OCI-LY7 (cell line): Measurements from ENCODE around the gene C19orf25. TPM values are rescaled to one million over a fixed set of nuclear protein-coding genes. Genes with fewer than 3 reads are reported as not detected.

Experiments
- BruUV-seq: library from RNA; stranded (reverse); fragments of 400-500 nt; replicated peaks from 2 replicates; lab custom pipeline; 2021; lab: Mats Ljungman, UMichigan
- CTCF ChIA-PET: fragments of 300-600 bp; sonication (Branson Sonifier 250); formaldehyde crosslinking; loops from one replicate; lab custom pipeline; 2022; ENCODE audit warnings: antibody characterized with exemption; ENCODE audit not compliant: unreplicated experiment; lab: Charles Lee
- POLR2A ChIA-PET: fragments of 300-600 bp; sonication (Branson Sonifier 250); formaldehyde crosslinking; loops from one replicate; lab custom pipeline; 2022; ENCODE audit warnings: antibody characterized with exemption; lab: Charles Lee
- DNase-seq: peaks from one replicate; pipeline ENCODE4 v3.0.0-alpha.2; 2015; ENCODE audit warnings: low spot score
- H2AFZ ChIP-seq: fragments of 200-600 bp; sonication (generic), shearing (Covaris generic); 2 replicates; pipeline ENCODE4 v1.6.1; 2014; ENCODE audit warnings: mild to moderate bottlenecking, antibody characterized with exemption, low read length, moderate library complexity
- H3K27ac ChIP-seq: fragments of 200-600 bp; sonication (generic); 2 replicates; pipeline ENCODE4 v1.5.1; 2014; ENCODE audit warnings: mixed run types, low read depth, mild to moderate bottlenecking, moderate library complexity, low read length, inconsistent platforms; ENCODE audit not compliant: poor library complexity, severe bottlenecking
- H3K36me3 ChIP-seq: fragments of 200-600 bp; sonication (generic); 2 replicates; pipeline ENCODE4 v1.6.1; 2014; ENCODE audit warnings: mild to moderate bottlenecking, antibody characterized with exemption, low read length, moderate library complexity, mixed read lengths; ENCODE audit not compliant: insufficient read depth
- H3K4me1 ChIP-seq: fragments of 200-600 bp; sonication (generic); 2 replicates; pipeline ENCODE4 v1.5.1; 2014; ENCODE audit warnings: mild to moderate bottlenecking, low read length; ENCODE audit not compliant: insufficient read depth, poor library complexity, severe bottlenecking
- H3K4me2 ChIP-seq: fragments of 200-600 bp; sonication (generic); 2 replicates; pipeline ENCODE4 v1.6.1; 2014; ENCODE audit warnings: mild to moderate bottlenecking, low read length
- H3K4me3 ChIP-seq: fragments of 200-600 bp; sonication (generic); 2 replicates; pipeline ENCODE4 v1.5.1; 2014; ENCODE audit warnings: mild to moderate bottlenecking, low read depth, low read length; ENCODE audit not compliant: poor library complexity, severe bottlenecking
- H3K79me2 ChIP-seq: fragments of 200-600 bp; sonication (generic); 2 replicates; pipeline ENCODE4 v1.6.1; 2016; ENCODE audit warnings: low read depth, mild to moderate bottlenecking, low read length, moderate library complexity, mixed read lengths; ENCODE audit not compliant: insufficient read depth
- H3K9me2 ChIP-seq: fragments of 200-600 bp; sonication (generic); 2 replicates; pipeline ENCODE4 v1.6.1; 2016; ENCODE audit warnings: mild to moderate bottlenecking, low read length, mixed read lengths; ENCODE audit not compliant: insufficient read depth
- H3K9me3 ChIP-seq: fragments of 200-600 bp; sonication (generic); 2 replicates; pipeline ENCODE4 v1.6.1; 2014; ENCODE audit warnings: mild to moderate bottlenecking, mixed run types, low read length, mixed read lengths
- H4K20me1 ChIP-seq: fragments of 200-600 bp; sonication (generic); 2 replicates; pipeline ENCODE4 v1.6.1; 2014; ENCODE audit warnings: mild to moderate bottlenecking, antibody characterized with exemption, low read length, moderate library complexity, mixed read lengths; ENCODE audit not compliant: insufficient read depth
- EZH2phosphoT487 ChIP-seq: fragments of 200-600 bp; sonication (generic); IDR thresholded peaks from 2 replicates; pipeline ENCODE4 v1.6.1; 2018; ENCODE audit warnings: low read depth, borderline replicate concordance, mild to moderate bottlenecking, mixed run types, antibody characterized with exemption, low read length, moderate library complexity, mixed read lengths
- intact Hi-C: fragments of 100-400 bp; cut with micrococcal nuclease; formaldehyde crosslinking; loops from one replicate; pipeline ENCODE4 v1.10.0; 2022; ENCODE audit not compliant: unreplicated experiment
- total RNA-seq, 2 experiments: library from RNA; depleted of rRNA in 1 of 2; stranded (reverse); fragments of >200 nt in 1 of 2; shearing (Covaris generic) in 1 of 2; gene quantifications; 2 replicates each; pipeline ENCODE4 v1.2.3, GENCODE V29; 2014 to 2022
- TF ChIP-seq, protein P1 (sequence below): fragments of 200-600 bp; sonication (generic); conservative IDR thresholded peaks from 2 replicates; pipeline ENCODE4 v1.5.1; 2014; ENCODE audit warnings: mild to moderate bottlenecking, antibody characterized with exemption, low read length, moderate library complexity, mixed read lengths

C19orf25 gene
- total RNA-seq, 2 experiments from 2014 or later = 45.6 to 58.6 TPM

DNA sequence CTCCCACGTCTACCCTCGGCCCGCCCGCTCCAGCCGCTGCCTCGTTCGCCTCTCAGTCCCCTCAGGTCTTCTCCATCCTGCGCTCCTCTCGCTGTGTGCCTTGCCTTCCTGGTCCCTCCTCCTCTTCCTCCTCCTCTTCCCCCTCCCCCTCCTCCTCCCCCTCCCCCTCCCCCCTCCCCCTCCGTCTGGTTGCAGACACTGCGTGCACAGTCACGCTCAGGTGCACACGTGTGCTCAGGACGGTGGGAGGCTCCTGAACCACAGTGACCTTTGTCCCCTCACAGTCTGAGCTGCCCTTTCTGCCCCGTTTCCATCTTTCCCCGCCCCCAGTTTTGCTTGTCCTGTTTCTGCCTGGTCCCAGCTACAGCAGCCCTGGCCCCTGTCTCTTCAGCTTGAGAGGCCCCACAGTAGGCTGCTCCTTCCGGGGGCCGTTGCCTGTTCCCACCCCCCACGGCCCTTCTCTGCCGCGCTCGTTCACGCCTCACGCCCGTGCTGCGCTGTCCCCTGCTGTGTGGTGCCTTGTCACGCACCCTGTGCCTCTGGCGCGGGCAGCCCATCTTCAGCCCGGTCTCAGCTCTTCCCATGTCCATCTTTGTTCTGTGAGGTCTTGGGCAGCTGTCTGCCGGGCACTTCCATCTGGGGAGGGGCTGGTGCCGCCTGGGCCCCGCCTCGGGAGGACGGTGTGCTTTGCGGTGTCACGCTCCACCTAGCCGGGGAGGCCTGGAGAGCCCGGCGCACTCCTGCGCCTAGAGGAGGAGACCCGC is 54.6 kb downstream of the C19orf25 start:
- no peak overlapping the region for H3K27ac ChIP-seq
- no peak overlapping the region for H3K4me2 ChIP-seq
- H3K4me1 ChIP-seq = no peaks in the 10 kb centered on the region
- peaks cover 9% of the 10 kb centered on the region; the same call in 1 of the 2 replicates for H4K20me1 ChIP-seq
- CTCF ChIA-PET = no interaction called here
- H3K79me2 ChIP-seq = no peaks in the 10 kb centered on the region
- TF ChIP-seq, protein P1, sequence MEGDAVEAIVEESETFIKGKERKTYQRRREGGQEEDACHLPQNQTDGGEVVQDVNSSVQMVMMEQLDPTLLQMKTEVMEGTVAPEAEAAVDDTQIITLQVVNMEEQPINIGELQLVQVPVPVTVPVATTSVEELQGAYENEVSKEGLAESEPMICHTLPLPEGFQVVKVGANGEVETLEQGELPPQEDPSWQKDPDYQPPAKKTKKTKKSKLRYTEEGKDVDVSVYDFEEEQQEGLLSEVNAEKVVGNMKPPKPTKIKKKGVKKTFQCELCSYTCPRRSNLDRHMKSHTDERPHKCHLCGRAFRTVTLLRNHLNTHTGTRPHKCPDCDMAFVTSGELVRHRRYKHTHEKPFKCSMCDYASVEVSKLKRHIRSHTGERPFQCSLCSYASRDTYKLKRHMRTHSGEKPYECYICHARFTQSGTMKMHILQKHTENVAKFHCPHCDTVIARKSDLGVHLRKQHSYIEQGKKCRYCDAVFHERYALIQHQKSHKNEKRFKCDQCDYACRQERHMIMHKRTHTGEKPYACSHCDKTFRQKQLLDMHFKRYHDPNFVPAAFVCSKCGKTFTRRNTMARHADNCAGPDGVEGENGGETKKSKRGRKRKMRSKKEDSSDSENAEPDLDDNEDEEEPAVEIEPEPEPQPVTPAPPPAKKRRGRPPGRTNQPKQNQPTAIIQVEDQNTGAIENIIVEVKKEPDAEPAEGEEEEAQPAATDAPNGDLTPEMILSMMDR = no peak
- no peak for TF ChIP-seq EZH2phosphoT487
- no peak for DNase-seq
- H2AFZ ChIP-seq = no peak overlapping the region
- H3K4me3 ChIP-seq = no peak overlapping the region
- no peaks in the 10 kb centered on the region for H3K9me2 ChIP-seq
- peaks cover 94% of the 10 kb centered on the region for H3K36me3 ChIP-seq
- intact Hi-C loops = no loop called here
- H3K9me3 ChIP-seq = no peaks in the 10 kb centered on the region
- no TSS peak for BruUV-seq
- POLR2A ChIA-PET = no interaction called here

DNA sequence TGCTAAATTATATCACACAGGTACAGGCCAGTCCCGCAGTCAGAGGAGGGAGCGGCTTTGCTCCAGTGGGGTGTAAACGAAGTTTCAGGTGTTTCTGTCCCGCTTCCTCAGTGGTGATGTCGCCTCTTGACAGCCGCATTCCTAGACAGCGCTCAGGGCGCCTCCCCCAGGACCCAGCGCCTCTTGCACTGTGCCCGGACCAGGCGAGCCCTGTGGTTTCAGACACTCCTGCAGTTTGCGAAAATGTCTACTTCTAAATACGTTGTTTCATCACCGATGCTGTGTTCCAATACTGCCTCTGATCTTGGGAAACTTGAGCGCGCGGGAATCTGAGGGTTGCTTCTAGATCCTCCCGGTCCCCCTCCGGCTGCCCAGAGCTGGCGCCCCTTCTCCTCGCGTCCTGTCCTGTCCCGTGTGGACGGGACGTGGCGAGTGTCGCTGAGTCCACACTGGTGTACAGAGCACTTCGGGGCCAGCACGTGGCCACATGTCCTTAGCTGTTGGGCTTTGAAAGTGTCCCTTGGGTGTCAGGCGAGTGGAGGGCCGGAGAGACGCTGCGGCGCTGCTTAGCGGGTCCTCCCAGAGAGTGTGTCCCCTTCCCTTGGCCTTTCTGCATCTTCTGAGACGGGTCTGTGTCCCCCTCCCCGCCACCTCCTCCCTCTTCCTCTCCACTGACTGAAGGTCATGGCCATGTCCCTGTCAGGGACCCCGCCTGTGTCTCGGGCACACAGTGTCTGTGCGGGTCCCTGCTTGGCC is 55.4 kb downstream of the C19orf25 start:
- ChIA-PET POLR2A (no interaction called here), CTCF (no interaction called here)
- no TSS peak for BruUV-seq
- no peak overlapping the region for H3K4me3 ChIP-seq
- no peaks in the 10 kb centered on the region for H3K9me2 ChIP-seq
- TF ChIP-seq, protein P1 = no peak
- no peak for TF ChIP-seq EZH2phosphoT487
- no peaks in the 10 kb centered on the region for H3K4me1 ChIP-seq
- no peaks in the 10 kb centered on the region; the same call in 1 of the 2 replicates for H3K79me2 ChIP-seq
- H3K27ac ChIP-seq = no peak overlapping the region
- intact Hi-C loops = no loop called here
- no peak for DNase-seq
- no peaks in the 10 kb centered on the region for H3K9me3 ChIP-seq
- H2AFZ ChIP-seq = no peak overlapping the region
- peaks cover 94% of the 10 kb centered on the region for H3K36me3 ChIP-seq
- H3K4me2 ChIP-seq = no peak overlapping the region
- peaks cover 9% of the 10 kb centered on the region; the same call in 1 of the 2 replicates for H4K20me1 ChIP-seq

Other genes starting within 250 kb of the C19orf25 start
- 0.09 and 0.33 TPM in 2 replicates for gene CBARP, start 241.2 kb downstream of the C19orf25 start, total RNA-seq (2014; rRNA removed; shearing (Covaris generic))
- 0.13 and 0.18 TPM in 2 replicates for gene CBARP, start 241.2 kb downstream of the C19orf25 start, total RNA-seq (2022)
- 51.8 and 82.1 TPM in 2 replicates for gene ATP5F1D, start 237.5 kb downstream of the C19orf25 start, total RNA-seq (2014; rRNA removed; shearing (Covaris generic))
- 207 and 266 TPM in 2 replicates for gene ATP5F1D, start 237.5 kb downstream of the C19orf25 start, total RNA-seq (2022)
- gene MIDN, start 230.6 kb downstream of the C19orf25 start, total RNA-seq (2014; rRNA removed; shearing (Covaris generic)) = 11.7 and 20.3 TPM in 2 replicates
- gene MIDN, start 230.6 kb downstream of the C19orf25 start, total RNA-seq (2022) = 70.9 and 75.8 TPM in 2 replicates
- 278 and 287 TPM in 2 replicates for gene CIRBP, start 209.9 kb downstream of the C19orf25 start, total RNA-seq (2014; rRNA removed; shearing (Covaris generic))
- gene CIRBP, start 209.9 kb downstream of the C19orf25 start, total RNA-seq (2022) = 309 and 321 TPM in 2 replicates
- 52.6 and 53.2 TPM in 2 replicates for gene FAM174C, start 203.7 kb downstream of the C19orf25 start, total RNA-seq (2014; rRNA removed; shearing (Covaris generic))
- gene FAM174C, start 203.7 kb downstream of the C19orf25 start, total RNA-seq (2022) = 79.8 and 81.5 TPM in 2 replicates
- not detected in 2 replicates for gene EFNA2, start 193.3 kb downstream of the C19orf25 start, total RNA-seq (2014; rRNA removed; shearing (Covaris generic))
- not detected in 2 replicates for gene EFNA2, start 193.3 kb downstream of the C19orf25 start, total RNA-seq (2022)
- 125 and 132 TPM in 2 replicates for gene NDUFS7, start 95.3 kb downstream of the C19orf25 start, total RNA-seq (2014; rRNA removed; shearing (Covaris generic))
- gene NDUFS7, start 95.3 kb downstream of the C19orf25 start, total RNA-seq (2022) = 147 and 148 TPM in 2 replicates
- gene GAMT, start 77.7 kb downstream of the C19orf25 start, total RNA-seq (2014; rRNA removed; shearing (Covaris generic)) = 9.7 and 14.4 TPM in 2 replicates
- 17.6 and 27.5 TPM in 2 replicates for gene GAMT, start 77.7 kb downstream of the C19orf25 start, total RNA-seq (2022)
- 170 and 210 TPM in 2 replicates for gene DAZAP1, start 71.6 kb downstream of the C19orf25 start, total RNA-seq (2014; rRNA removed; shearing (Covaris generic))
- gene DAZAP1, start 71.6 kb downstream of the C19orf25 start, total RNA-seq (2022) = 373 and 383 TPM in 2 replicates
- gene RPS15, start 40.8 kb downstream of the C19orf25 start, total RNA-seq (2014; rRNA removed; shearing (Covaris generic)) = 2,068 and 2,241 TPM in 2 replicates
- 1,654 and 1,860 TPM in 2 replicates for gene RPS15, start 40.8 kb downstream of the C19orf25 start, total RNA-seq (2022)
- gene APC2, start 29.1 kb downstream of the C19orf25 start, total RNA-seq (2014; rRNA removed; shearing (Covaris generic)) = 0.23 and 0.57 TPM in 2 replicates
- gene APC2, start 29.1 kb downstream of the C19orf25 start, total RNA-seq (2022) = 2.4 and 5.5 TPM in 2 replicates
- gene PCSK4, start 11.1 kb upstream of the C19orf25 start, total RNA-seq (2014; rRNA removed; shearing (Covaris generic)) = 1.9 and 8.3 TPM in 2 replicates
- 13.0 and 15.7 TPM in 2 replicates for gene PCSK4, start 11.1 kb upstream of the C19orf25 start, total RNA-seq (2022)
- 0.46 and 1.3 TPM in 2 replicates for gene REEP6, start 12.0 kb upstream of the C19orf25 start, total RNA-seq (2014; rRNA removed; shearing (Covaris generic))
- 3.1 and 3.6 TPM in 2 replicates for gene REEP6, start 12.0 kb upstream of the C19orf25 start, total RNA-seq (2022)
- gene ADAMTSL5, start 33.8 kb upstream of the C19orf25 start, total RNA-seq (2014; rRNA removed; shearing (Covaris generic)) = not detected in 2 replicates
- 0.34 TPM in 1 of 2 replicates, not detected in the other for gene ADAMTSL5, start 33.8 kb upstream of the C19orf25 start, total RNA-seq (2022)
- 0.31 TPM in 1 of 2 replicates, not detected in the other for gene PLK5, start 44.9 kb upstream of the C19orf25 start, total RNA-seq (2014; rRNA removed; shearing (Covaris generic))
- 0.17 and 0.26 TPM in 2 replicates for gene PLK5, start 44.9 kb upstream of the C19orf25 start, total RNA-seq (2022)
- gene MEX3D, start 89.1 kb upstream of the C19orf25 start, total RNA-seq (2014; rRNA removed; shearing (Covaris generic)) = 11.7 and 13.6 TPM in 2 replicates
- gene MEX3D, start 89.1 kb upstream of the C19orf25 start, total RNA-seq (2022) = 9.4 and 11.9 TPM in 2 replicates
- gene MBD3, start 113.7 kb upstream of the C19orf25 start, total RNA-seq (2014; rRNA removed; shearing (Covaris generic)) = 147 and 172 TPM in 2 replicates
- 168 TPM in 2 replicates for gene MBD3, start 113.7 kb upstream of the C19orf25 start, total RNA-seq (2022)
- gene UQCR11, start 126.2 kb upstream of the C19orf25 start, total RNA-seq (2014; rRNA removed; shearing (Covaris generic)) = 85.3 and 86.2 TPM in 2 replicates
- 143 and 187 TPM in 2 replicates for gene UQCR11, start 126.2 kb upstream of the C19orf25 start, total RNA-seq (2022)
- 413 and 518 TPM in 2 replicates for gene TCF3, start 173.4 kb upstream of the C19orf25 start, total RNA-seq (2014; rRNA removed; shearing (Covaris generic))
- gene TCF3, start 173.4 kb upstream of the C19orf25 start, total RNA-seq (2022) = 811 and 878 TPM in 2 replicates